HTERT RPE-1 (cell line): ENCODE results near the gene C1orf167.
"Not testable (repeated sequence)": the region's sequence is repeated elsewhere in the genome, so short reads cannot be mapped to it uniquely, and the experiment has no call there.

Source experiments
- in situ Hi-C: fragments of 300-500 bp; cut with MboI; formaldehyde crosslinking; loops from 4 replicates; pipeline ENCODE4 v1.14.3; 2020; ENCODE audit warnings: low sequenced_read_pairs

C1orf167 gene

DNA sequence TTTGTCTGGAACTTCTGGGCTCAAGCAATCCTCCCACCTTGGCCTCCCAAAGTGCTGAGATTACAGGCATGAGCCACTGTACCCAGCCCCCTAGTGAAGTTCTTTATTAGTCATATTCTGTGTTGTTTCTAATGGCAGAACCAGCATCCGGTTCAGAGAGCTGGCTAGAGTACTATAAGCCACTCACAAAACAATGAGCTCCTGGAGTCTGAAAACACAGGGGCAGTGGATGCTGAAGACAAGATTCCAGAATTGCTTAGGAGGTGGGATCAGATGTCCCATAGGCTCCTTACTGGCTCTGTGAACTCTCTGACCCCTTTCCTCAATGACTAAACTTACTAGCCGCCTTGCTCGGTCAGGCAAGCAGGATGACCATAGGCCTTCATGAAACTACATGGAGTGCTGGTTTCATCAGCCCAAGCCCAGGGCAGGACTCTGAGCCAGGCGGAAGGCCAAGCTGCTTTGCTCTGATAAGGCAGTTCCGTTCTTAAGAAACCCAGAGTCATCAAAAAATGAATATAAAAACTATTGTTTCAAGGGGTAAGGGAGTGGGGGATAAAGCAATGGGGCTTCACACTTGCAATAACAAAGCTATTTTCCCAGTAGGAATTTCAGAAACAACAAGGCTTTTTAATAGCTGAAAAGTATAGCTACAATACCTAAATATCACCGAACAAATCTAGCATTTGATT lies 35.7 kb downstream of the C1orf167 start:
- in situ Hi-C loops = no loop called here

GRCh38 chr1:11799099-11799498 lies 37.1 kb downstream of the C1orf167 start:
- in situ Hi-C loops = no loop called here

- in situ Hi-C loops = no loop called here
Measured at GRCh38 chr1:11799896-11800295, 37.9 kb downstream of the C1orf167 start.

GRCh38 chr1:11800391-11800755 lies 38.4 kb downstream of the C1orf167 start:
- in situ Hi-C loops = no loop called here

- in situ Hi-C loops = no loop called here
Measured at GRCh38 chr1:11800756-11801433, 38.9 kb downstream of the C1orf167 start.

DNA sequence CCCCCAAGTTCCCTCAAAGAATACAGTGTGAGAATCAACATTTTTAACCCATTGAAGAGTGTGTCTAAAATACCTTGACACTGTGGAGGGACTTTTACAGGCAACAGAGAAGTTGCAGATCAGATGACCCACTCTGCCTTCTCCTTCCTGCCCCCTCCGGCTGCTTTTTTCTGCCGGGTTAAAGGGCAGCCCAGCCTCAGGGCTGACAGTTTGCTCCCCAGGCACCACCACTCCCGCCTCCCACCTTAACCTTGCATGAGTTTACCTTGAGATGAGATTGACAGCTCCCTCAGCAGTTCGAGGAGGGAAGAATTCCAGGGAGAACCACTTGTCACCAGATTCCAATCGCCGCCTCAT lies 40.6 kb downstream of the C1orf167 start:
- in situ Hi-C loops = no loop called here

GRCh38 chr1:11802973-11803885 lies 41.2 kb downstream of the C1orf167 start:
- in situ Hi-C loops = no loop called here

- in situ Hi-C loops = not testable (repeated sequence)
Measured at GRCh38 chr1:11803924-11804665, 42.1 kb downstream of the C1orf167 start.

GRCh38 chr1:11804666-11805421 lies 42.9 kb downstream of the C1orf167 start:
- in situ Hi-C loops = no loop called here

- in situ Hi-C loops = no loop called here
Measured at GRCh38 chr1:11805422-11806306, 43.7 kb downstream of the C1orf167 start, which contains the start of the genes CLCN6 and MTHFR. Gene CLCN6 (plus strand): TSS chr1:11806191. CDS start chr1:11806263, 72 bp downstream. Gene MTHFR (minus strand): TSS chr1:11805964. CDS start chr1:11803116, 2,848 bp downstream.

GRCh38 chr1:11806307-11806936 lies 44.4 kb downstream of the C1orf167 start:
- in situ Hi-C loops = no loop called here

DNA sequence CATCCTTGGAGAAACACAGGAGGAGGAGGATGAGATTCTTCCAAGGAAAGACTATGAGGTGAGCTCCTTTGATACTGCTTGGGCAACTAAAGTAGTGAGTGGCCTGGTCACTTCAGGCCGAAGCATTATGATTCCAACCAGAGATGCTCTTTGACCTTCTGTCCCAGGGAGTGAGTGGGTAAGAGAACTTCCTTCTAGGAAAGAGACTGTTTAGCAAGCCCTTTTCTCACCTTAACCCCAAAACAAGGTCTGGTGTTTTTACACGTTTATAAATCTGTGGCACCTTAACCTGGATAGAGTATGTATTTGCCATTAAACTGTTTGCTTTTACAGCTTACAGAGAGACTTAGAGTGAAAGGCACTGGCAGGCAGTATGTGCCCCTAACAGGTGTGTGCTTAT lies 45.1 kb downstream of the C1orf167 start:
- in situ Hi-C loops = no loop called here

DNA sequence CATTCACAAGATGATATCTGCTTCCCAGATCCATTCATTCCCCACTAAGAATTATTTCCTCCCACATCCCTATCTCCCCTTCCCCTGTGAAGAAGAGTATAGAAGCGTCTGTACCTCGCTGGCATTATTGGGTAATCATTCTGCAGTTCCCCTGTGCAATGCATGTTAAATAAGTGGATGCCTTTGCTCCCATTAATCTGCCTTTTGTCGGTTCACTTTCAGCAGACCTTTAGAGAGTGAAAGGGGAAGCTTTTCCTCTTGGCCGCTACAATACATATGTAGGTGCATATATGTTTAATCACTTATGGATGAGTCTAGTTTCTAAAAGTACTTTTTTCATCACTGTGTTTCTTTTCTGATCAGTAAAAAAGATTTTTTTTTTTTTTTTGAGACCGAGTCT lies 51.0 kb downstream of the C1orf167 start:
- in situ Hi-C loops = no loop called here

DNA sequence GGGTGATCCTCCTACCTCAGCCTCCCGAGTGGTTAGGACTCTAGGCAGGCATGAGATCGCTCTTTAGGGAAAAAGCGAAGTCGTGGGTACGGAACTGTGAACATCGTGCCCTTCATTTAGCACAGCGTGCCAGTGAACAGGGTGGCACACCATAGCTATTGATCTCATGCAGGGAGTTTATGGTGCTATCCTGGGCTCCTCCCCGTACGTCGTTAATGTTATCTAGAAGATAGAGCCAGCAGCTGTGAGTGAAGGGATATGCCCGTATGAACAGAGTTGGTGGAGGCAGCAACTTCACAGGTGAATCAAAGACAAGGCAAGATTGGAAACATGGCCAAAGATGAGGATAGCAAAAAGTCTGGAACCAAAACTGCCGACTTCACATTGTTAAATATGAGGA lies 55.2 kb downstream of the C1orf167 start:
- in situ Hi-C loops = no loop called here

DNA sequence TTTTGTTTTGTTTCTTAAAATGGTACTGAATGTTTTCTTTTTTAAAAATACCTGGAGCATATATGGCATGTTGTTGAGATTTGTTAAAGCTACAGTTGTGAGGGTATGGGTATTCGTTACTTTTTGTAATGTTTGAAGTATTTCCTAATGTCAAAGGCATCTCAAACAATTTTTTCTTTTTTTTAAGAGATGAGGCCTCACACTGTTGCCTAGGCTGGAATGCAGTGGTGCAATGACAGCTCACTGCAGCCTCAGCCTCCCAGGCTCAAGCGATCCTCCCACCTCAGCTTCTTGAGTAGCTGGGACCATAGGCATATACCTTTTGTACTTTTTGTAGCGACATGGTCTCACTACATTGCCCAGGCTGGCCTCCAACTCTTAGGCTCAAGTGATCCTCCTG lies 60.1 kb downstream of the C1orf167 start:
- in situ Hi-C loops = no loop called here

GRCh38 chr1:11823366-11824137 lies 61.6 kb downstream of the C1orf167 start:
- in situ Hi-C loops = no loop called here

GRCh38 chr1:11825131-11825530 lies 63.1 kb downstream of the C1orf167 start:
- in situ Hi-C loops = no loop called here

DNA sequence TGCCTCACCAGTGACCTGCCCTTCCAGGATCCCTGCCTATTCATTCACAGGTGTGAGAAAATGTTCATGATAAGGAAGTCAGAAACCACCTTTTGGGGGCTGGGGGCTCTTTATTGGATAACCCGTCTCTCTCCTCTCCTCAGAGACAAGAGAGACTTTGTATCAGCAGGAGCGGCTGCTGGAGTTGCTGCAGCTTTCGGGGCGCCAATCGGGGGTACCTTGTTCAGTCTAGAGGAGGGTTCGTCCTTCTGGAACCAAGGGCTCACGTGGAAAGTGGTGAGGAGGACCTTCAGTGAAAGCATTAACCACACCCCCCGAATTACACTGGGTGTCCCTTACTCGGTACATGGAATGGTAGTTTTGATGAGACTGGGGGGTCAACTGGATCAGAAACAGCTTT lies 65.0 kb downstream of the C1orf167 start:
- in situ Hi-C loops = no loop called here
